Activated naive CD4-positive, alpha-beta T cell treated with anti-CD3 and anti-CD28 coated beads, Interleukin-2, amount 50 U/mL, for 72 hours (primary cell): ENCODE measurements around the gene VAV1. TPM values are rescaled to one million over a fixed set of nuclear protein-coding genes. Genes with fewer than 3 reads are reported as not detected.
"Not testable (repeated sequence)": the region's sequence is repeated elsewhere in the genome, so short reads cannot be mapped to it uniquely, and the experiment has no call there.

ENCODE experiments used
- ATAC-seq, 2 donors: fragments of 150-1000 bp; cut with Tn5 transposase; 2 replicates each; pipeline ENCODE4 v1.10.0; 2021; ENCODE audit warnings: mild to moderate bottlenecking in 2 of 2, moderate library complexity in 2 of 2
- DNase-seq, 2 donors: peaks; one replicate each; pipeline ENCODE4 v3.0.0; 2021 to 2022; ENCODE audit warnings: low spot score in 2 of 2
- H3K27ac Mint-ChIP-seq, 2 donors: one replicate each; pipeline ENCODE4 v1.8.0; 2022; ENCODE audit warnings: mild to moderate bottlenecking in 2 of 2, mixed read lengths in 2 of 2
- H3K36me3 Mint-ChIP-seq, 2 donors: one replicate each; pipeline ENCODE4 v1.8.0; 2022; ENCODE audit warnings: mixed read lengths in 2 of 2
- H3K9me3 Mint-ChIP-seq, 2 donors: one replicate each; pipeline ENCODE4 v1.8.0; 2022; ENCODE audit warnings: mixed read lengths in 2 of 2
- total RNA-seq, 2 donors: library from RNA; stranded (reverse); gene quantifications; one replicate each; pipeline ENCODE4 v1.2.3, GENCODE V29; 2022

VAV1 gene
- total RNA-seq, 2 donors from 2014 or later: 81.5 to 121 TPM

- ATAC-seq: no peak
Measured at GRCh38 chr19:6864325-6864940, 91.9 kb downstream of the VAV1 start.

GRCh38 chr19:6865849-6866248, 93.3 kb downstream of the VAV1 start:
- no peaks in the 10 kb centered on the region for H3K9me3 Mint-ChIP-seq
- DNase-seq: no peak
- ATAC-seq: no peak
- no peaks in the 10 kb centered on the region for H3K36me3 Mint-ChIP-seq
- no peak overlapping the region for H3K27ac Mint-ChIP-seq

More at GRCh38 chr19:6864325-6864940, 91.9 kb downstream of the VAV1 start:
- Mint-ChIP-seq H3K36me3 (no peaks in the 10 kb centered on the region), H3K27ac (peak overlapping the region in 1 of 2 donors; percentile 67), H3K9me3 (no peaks in the 10 kb centered on the region)
- no peak for DNase-seq

GRCh38 chr19:6866741-6867151, 94.2 kb downstream of the VAV1 start:
- Mint-ChIP-seq H3K27ac (peak overlapping the region in 1 of 2 donors; percentile 66), H3K9me3 (no peaks in the 10 kb centered on the region)
- no peak for ATAC-seq

GRCh38 chr19:6868351-6868750, 95.8 kb downstream of the VAV1 start:
- H3K36me3 Mint-ChIP-seq: peaks cover 0 to 5% of the 10 kb centered on the region in 2 donors
- no peak for DNase-seq
- ATAC-seq: no peak
- peak overlapping the region in 1 of 2 donors; percentile 38 for H3K27ac Mint-ChIP-seq
- H3K9me3 Mint-ChIP-seq: no peaks in the 10 kb centered on the region

More at GRCh38 chr19:6866741-6867151, 94.2 kb downstream of the VAV1 start:
- DNase-seq: no peak
- H3K36me3 Mint-ChIP-seq: no peaks in the 10 kb centered on the region

- H3K27ac Mint-ChIP-seq: peak overlapping the region in 1 of 2 donors; percentile 47
- DNase-seq, H3K9me3 Mint-ChIP-seq, ATAC-seq, H3K36me3 Mint-ChIP-seq: not testable (repeated sequence)
Measured at GRCh38 chr19:6869151-6869882, 96.8 kb downstream of the VAV1 start.

- H3K27ac Mint-ChIP-seq: no peak overlapping the region
- H3K9me3 Mint-ChIP-seq: no peaks in the 10 kb centered on the region
- no peak for DNase-seq
- ATAC-seq: no peak
- H3K36me3 Mint-ChIP-seq: peaks cover 0 to 5% of the 10 kb centered on the region in 2 donors
Measured at GRCh38 chr19:6873708-6874431, 101.4 kb downstream of the VAV1 start.

- DNase-seq (no peak), ATAC-seq (no peak)
- H3K27ac Mint-ChIP-seq: no peak overlapping the region
- peaks cover 0 to 5% of the 10 kb centered on the region in 2 donors for H3K36me3 Mint-ChIP-seq
- no peaks in the 10 kb centered on the region for H3K9me3 Mint-ChIP-seq
Measured at GRCh38 chr19:6875218-6875617, 102.7 kb downstream of the VAV1 start.

- DNase-seq: no peak
- H3K36me3 Mint-ChIP-seq: peaks cover 0 to 5% of the 10 kb centered on the region in 2 donors
- no peak overlapping the region for H3K27ac Mint-ChIP-seq
- no peak for ATAC-seq
- no peaks in the 10 kb centered on the region for H3K9me3 Mint-ChIP-seq
Measured at GRCh38 chr19:6876748-6877147, 104.2 kb downstream of the VAV1 start.

GRCh38 chr19:6877766-6878165, 105.3 kb downstream of the VAV1 start:
- Mint-ChIP-seq H3K36me3 (no peaks in the 10 kb centered on the region), H3K27ac (no peak overlapping the region), H3K9me3 (no peaks in the 10 kb centered on the region)
- DNase-seq (no peak), ATAC-seq (no peak)

- peaks cover 8 to 17% of the 10 kb centered on the region in 2 donors for H3K36me3 Mint-ChIP-seq
- peak overlapping the region in 1 of 2 donors; percentile 1 for H3K27ac Mint-ChIP-seq
- ATAC-seq (no peak), DNase-seq (no peak)
- peaks cover 16 to 21% of the 10 kb centered on the region in 2 donors for H3K9me3 Mint-ChIP-seq
Measured at GRCh38 chr19:6886277-6886897, 113.9 kb downstream of the VAV1 start.

- peak within 1 kb of the TSS in 1 of 2 donors; percentile 1 for H3K27ac Mint-ChIP-seq
- no peak for DNase-seq
- H3K36me3 Mint-ChIP-seq: peaks cover 14 to 26% of the 10 kb centered on the region in 2 donors
- ATAC-seq: peak; percentile 34 to 71
- peaks cover 17 to 28% of the 10 kb centered on the region in 2 donors for H3K9me3 Mint-ChIP-seq
Measured at GRCh38 chr19:6887316-6887715, 114.8 kb downstream of the VAV1 start, which contains the start of gene ADGRE1. TSS of gene ADGRE1 (plus strand) at chr19:6887579. CDS start at chr19:6887609, 30 bp downstream.

GRCh38 chr19:6888967-6889366, 116.5 kb downstream of the VAV1 start:
- ATAC-seq (no peak), DNase-seq (no peak)
- H3K27ac Mint-ChIP-seq: no peak overlapping the region
- peaks cover 23 to 42% of the 10 kb centered on the region in 2 donors for H3K36me3 Mint-ChIP-seq
- H3K9me3 Mint-ChIP-seq: peaks cover 29 to 38% of the 10 kb centered on the region in 2 donors

GRCh38 chr19:6890401-6890913, 117.9 kb downstream of the VAV1 start:
- no peak for DNase-seq
- peak; percentile 63 to 73 for ATAC-seq
- Mint-ChIP-seq H3K27ac (peak overlapping the region in 1 of 2 donors; percentile 82), H3K36me3 (peaks cover 38 to 57% of the 10 kb centered on the region in 2 donors), H3K9me3 (peaks cover 39 to 50% of the 10 kb centered on the region in 2 donors)

GRCh38 chr19:6890938-6891337, 118.4 kb downstream of the VAV1 start:
- Mint-ChIP-seq H3K9me3 (peaks cover 44 to 55% of the 10 kb centered on the region in 2 donors), H3K36me3 (peaks cover 43 to 61% of the 10 kb centered on the region in 2 donors), H3K27ac (peak overlapping the region in 1 of 2 donors; percentile 82)
- peak in 1 of 2 donors; percentile 56 for ATAC-seq
- peak; percentile 18 to 59 for DNase-seq

- H3K9me3 Mint-ChIP-seq: peaks cover 47 to 63% of the 10 kb centered on the region in 2 donors
- H3K27ac Mint-ChIP-seq: peak overlapping the region; percentile 75 to 82
- ATAC-seq (peak in 1 of 2 donors; percentile 38), DNase-seq (no peak)
- peaks cover 44 to 71% of the 10 kb centered on the region in 2 donors for H3K36me3 Mint-ChIP-seq
Measured at GRCh38 chr19:6891761-6892385, 119.4 kb downstream of the VAV1 start.

GRCh38 chr19:6894313-6894712, 121.8 kb downstream of the VAV1 start:
- Mint-ChIP-seq H3K36me3 (peaks cover 52 to 76% of the 10 kb centered on the region in 2 donors), H3K9me3 (peaks cover 41 to 55% of the 10 kb centered on the region in 2 donors), H3K27ac (peak overlapping the region in 1 of 2 donors; percentile 23)
- ATAC-seq: no peak
- DNase-seq: no peak
